Left ventricle myocardium inferior (tissue), 1 donor: ENCODE results near the gene UGT1A7. TPM values are rescaled to one million over a fixed set of nuclear protein-coding genes. Genes with fewer than 3 reads are reported as not detected.

Experiments used
- DNase-seq: peaks from one replicate; pipeline ENCODE4 v3.0.0-alpha.2; 2020
- H3K27ac ChIP-seq: fragments of 200-600 bp; replicated peaks from 2 replicates; pipeline ENCODE4 v1.8.0; 2021
- H3K27me3 ChIP-seq: fragments of 200-600 bp; 2 replicates; pipeline ENCODE4 v1.8.0; 2021; ENCODE audit warnings: low read depth
- H3K36me3 ChIP-seq: fragments of 200-600 bp; 2 replicates; pipeline ENCODE4 v1.8.0; 2021
- H3K4me1 ChIP-seq: fragments of 200-600 bp; 2 replicates; pipeline ENCODE4 v1.8.0; 2021
- H3K4me3 ChIP-seq: fragments of 200-600 bp; 2 replicates; pipeline ENCODE4 v1.8.0; 2021; ENCODE audit warnings: mild to moderate bottlenecking, moderate library complexity
- H3K9me3 ChIP-seq: fragments of 200-600 bp; replicated peaks from 2 replicates; pipeline ENCODE4 v1.8.0; 2021
- CTCF ChIP-seq: fragments of 200-600 bp; IDR thresholded peaks from 2 replicates; pipeline ENCODE4 v1.8.0; 2021; ENCODE audit warnings: antibody characterized with exemption, mild to moderate bottlenecking, borderline replicate concordance
- intact Hi-C: fragments of 100-400 bp; cut with micrococcal nuclease; formaldehyde crosslinking; loops from one replicate; pipeline ENCODE4 v1.11.0; 2022
- total RNA-seq: library from RNA; stranded (reverse); fragmentation: NEBNext Ultra II Directional; extraction: Animal tissue kit (Norgen Biotek cat#: 25700); gene quantifications from one replicate; pipeline ENCODE4 v1.2.1, GENCODE V29; 2021
- donor health status: DM: no; HTN: yes; CAD: no; lungs with severe emphysema.

Gene UGT1A7
- total RNA-seq, 1 donor from 2014 or later = not detected

- H3K4me3 ChIP-seq = no peak overlapping the region
- intact Hi-C loops = no loop called here
- H3K27me3 ChIP-seq = peaks cover 43% of the 10 kb centered on the region
- no peaks in the 10 kb centered on the region for H3K36me3 ChIP-seq
- no peak for TF ChIP-seq CTCF
- no peak overlapping the region for H3K27ac ChIP-seq
- H3K9me3 ChIP-seq = no peaks in the 10 kb centered on the region
- DNase-seq = no peak
- no peaks in the 10 kb centered on the region for H3K4me1 ChIP-seq
Observed at GRCh38 chr2:233802132-233802815, 120.6 kb downstream of the UGT1A7 start.

GRCh38 chr2:233803292-233803911, 121.7 kb downstream of the UGT1A7 start:
- no peak overlapping the region for H3K4me3 ChIP-seq
- H3K27ac ChIP-seq = no peak overlapping the region
- peaks cover 54% of the 10 kb centered on the region for H3K27me3 ChIP-seq
- DNase-seq = no peak
- intact Hi-C loops = no loop called here
- H3K4me1 ChIP-seq = no peaks in the 10 kb centered on the region
- no peaks in the 10 kb centered on the region for H3K9me3 ChIP-seq
- H3K36me3 ChIP-seq = no peaks in the 10 kb centered on the region
- no peak for TF ChIP-seq CTCF

GRCh38 chr2:233803994-233804393, 122.3 kb downstream of the UGT1A7 start:
- Histone ChIP-seq H3K27me3 (peaks cover 59% of the 10 kb centered on the region), H3K4me3 (no peak overlapping the region), H3K4me1 (no peaks in the 10 kb centered on the region), H3K9me3 (no peaks in the 10 kb centered on the region), H3K27ac (no peak overlapping the region), H3K36me3 (no peaks in the 10 kb centered on the region)
- intact Hi-C loops = no loop called here
- no peak for DNase-seq
- TF ChIP-seq CTCF = no peak

- Histone ChIP-seq H3K4me3 (no peak overlapping the region), H3K27ac (no peak overlapping the region), H3K9me3 (no peaks in the 10 kb centered on the region), H3K36me3 (no peaks in the 10 kb centered on the region), H3K27me3 (peaks cover 77% of the 10 kb centered on the region), H3K4me1 (no peaks in the 10 kb centered on the region)
- no peak for DNase-seq
- no peak for TF ChIP-seq CTCF
- intact Hi-C loops = no loop called here
Observed at GRCh38 chr2:233807215-233807865, 125.6 kb downstream of the UGT1A7 start.

- TF ChIP-seq CTCF = no peak
- Histone ChIP-seq H3K4me1 (no peaks in the 10 kb centered on the region), H3K36me3 (no peaks in the 10 kb centered on the region), H3K4me3 (no peak overlapping the region), H3K27me3 (peaks cover 69% of the 10 kb centered on the region), H3K9me3 (no peaks in the 10 kb centered on the region), H3K27ac (no peak overlapping the region)
- DNase-seq = no peak
- intact Hi-C loops = no loop called here
Observed at GRCh38 chr2:233807966-233808935, 126.5 kb downstream of the UGT1A7 start.
